K562 (cell line): ENCODE data around the gene STIL. TPM values are rescaled to one million over a fixed set of nuclear protein-coding genes. Genes with fewer than 3 reads are reported as not detected.

ENCODE experiments used
- CHD2 ChIP-seq: IDR thresholded peaks from 2 replicates; pipeline ENCODE4 v1.6.1; 2011; ENCODE audit warnings: low read depth, low read length
- DMBX1 ChIP-seq: fragments of 250-450 bp; sonication (Bioruptor Pico); IDR thresholded peaks from 2 replicates; pipeline ENCODE4 v1.8.0; 2022; ENCODE audit warnings: inconsistent platforms, mild to moderate bottlenecking, moderate library complexity, borderline replicate concordance
- E2F1 ChIP-seq: sonication (generic); formaldehyde crosslinking; IDR thresholded peaks from 2 replicates; pipeline ENCODE4 v1.8.1; 2023; ENCODE audit warnings: mild to moderate bottlenecking, missing genetic modification reagents, moderate library complexity
- E2F5 ChIP-seq: sonication (generic); formaldehyde crosslinking; IDR thresholded peaks from 2 replicates; pipeline ENCODE4 v1.8.0; 2022; ENCODE audit warnings: mild to moderate bottlenecking, missing genetic modification reagents
- FOS ChIP-seq: IDR thresholded peaks from 3 replicates; pipeline ENCODE4 v1.6.1; 2011; ENCODE audit not compliant: insufficient read length; ENCODE audit errors: extremely low read depth
- HDAC3 ChIP-seq: fragments of 450-650 bp; IDR thresholded peaks from 2 replicates; pipeline ENCODE4 v1.6.1; 2018; ENCODE audit warnings: borderline replicate concordance, mild to moderate bottlenecking, moderate library complexity; ENCODE audit not compliant: partially characterized antibody
- JUN ChIP-seq, 2 experiments: sonication (generic) in 1 of 2; formaldehyde crosslinking in 1 of 2; IDR thresholded peaks; 2 replicates each; pipeline versions ENCODE4 v1.6.1 to v1.8.0; 2012 to 2022; ENCODE audit warnings: borderline replicate concordance in 2 of 2, mild to moderate bottlenecking in 2 of 2, improper control_type of control experiment in 1 of 2, low read depth in 1 of 2, low read length in 1 of 2, missing genetic modification reagents in 1 of 2
- KLF13 ChIP-seq: fragments of 450-650 bp; IDR thresholded peaks from 2 replicates; pipeline ENCODE4 v1.6.1; 2016; ENCODE audit warnings: missing genetic modification characterization, low read depth, mild to moderate bottlenecking, missing compliant biosample characterization, moderate library complexity, borderline replicate concordance
- MAFK ChIP-seq: IDR thresholded peaks from 2 replicates; pipeline ENCODE4 v1.6.1; 2011; ENCODE audit warnings: low read length, improper control_type of control experiment
- MAX ChIP-seq: sonication (generic); formaldehyde crosslinking; IDR thresholded peaks from 2 replicates; pipeline ENCODE4 v1.9.0; 2022; ENCODE audit warnings: mild to moderate bottlenecking, missing genetic modification reagents
- MAZ ChIP-seq, 2 experiments: fragments of 450-650 bp in 1 of 2; sonication (generic) in 1 of 2; formaldehyde crosslinking; IDR thresholded peaks in 1 of 2; conservative IDR thresholded peaks in 1 of 2; 2 replicates each; pipeline versions ENCODE4 v1.4.0 to v1.5.0; 2020; ENCODE audit warnings: mild to moderate bottlenecking in 1 of 2, missing genetic modification reagents in 1 of 2
- OTX1 ChIP-seq: fragments of 450-650 bp; formaldehyde crosslinking; IDR thresholded peaks from 2 replicates; pipeline ENCODE4 v1.4.0; 2022; ENCODE audit warnings: mild to moderate bottlenecking
- PML ChIP-seq: IDR thresholded peaks from 2 replicates; pipeline ENCODE4 v1.6.1; 2012; ENCODE audit warnings: low read length, inconsistent platforms
- PPARD ChIP-seq: fragments of 250-450 bp; sonication (Bioruptor Pico); IDR thresholded peaks from 2 replicates; pipeline ENCODE4 v1.8.0; 2022; ENCODE audit warnings: inconsistent platforms, mild to moderate bottlenecking, moderate library complexity
- STAT6 ChIP-seq: sonication (generic); formaldehyde crosslinking; IDR thresholded peaks from 2 replicates; pipeline ENCODE4 v1.8.1; 2023; ENCODE audit warnings: mild to moderate bottlenecking, missing genetic modification reagents
- TARDBP ChIP-seq: fragments of 450-650 bp; IDR thresholded peaks from 2 replicates; pipeline ENCODE4 v1.6.1; 2016
- U2AF1 ChIP-seq: fragments of 200-400 bp; formaldehyde crosslinking; optimal IDR thresholded peaks from 2 replicates; pipeline ENCODE3; 2017; ENCODE audit warnings: mild to moderate bottlenecking, low read depth, low read length, moderate library complexity
- ZBTB17 ChIP-seq: fragments of 450-650 bp; formaldehyde crosslinking; IDR thresholded peaks from 2 replicates; pipeline ENCODE4 v1.4.0; 2020; ENCODE audit warnings: mild to moderate bottlenecking
- ZFX ChIP-seq: sonication (generic); formaldehyde crosslinking; IDR thresholded peaks from 2 replicates; pipeline ENCODE4 v1.8.0; 2022; ENCODE audit warnings: mild to moderate bottlenecking, missing genetic modification reagents, moderate library complexity
- ZKSCAN1 ChIP-seq: fragments of 150-350 bp; IDR thresholded peaks from 2 replicates; pipeline ENCODE4 v1.6.1; 2016; ENCODE audit warnings: low read depth, low read length
- ZNF146 ChIP-seq: IDR thresholded peaks from one replicate; pipeline ENCODE4 v1.6.1; 2018; ENCODE audit warnings: missing compliant biosample characterization; ENCODE audit not compliant: unreplicated experiment
- ZNF175 ChIP-seq: fragments of 200-800 bp; sonication (Bioruptor generic); IDR thresholded peaks from 2 replicates; pipeline ENCODE4 v1.6.1; 2016; ENCODE audit warnings: low read depth, mild to moderate bottlenecking, missing genetic modification characterization, missing compliant biosample characterization
- ZNF586 ChIP-seq: fragments of 450-650 bp; formaldehyde crosslinking; conservative IDR thresholded peaks from 2 replicates; pipeline ENCODE4 v1.4.0; 2020; ENCODE audit warnings: mild to moderate bottlenecking, moderate library complexity
- polyA plus RNA-seq, 8 experiments: library from polyadenylated mRNA; depleted of rRNA in 4 of 8; stranded (reverse) in 5 of 8; unstranded in 3 of 8; fragments of >200 nt; fragmentation: Nextera tagmentation in 2 of 8; fragmentation: Illumina TruSeq in 1 of 8; extraction: Ambion mirVana in 2 of 8; extraction: Trizol in 1 of 8; gene quantifications; 2 replicates each; pipeline versions ENCODE4 v1.2.1 to v1.2.3, GENCODE V29; 2011 to 2014; ENCODE audit warnings: inconsistent platforms in 1 of 8, missing spikeins in 1 of 8
- total RNA-seq, 7 experiments: library from RNA; depleted of rRNA in 6 of 7; stranded (reverse); fragments of >200 nt in 6 of 7; fragmentation: Illumina TruSeq in 2 of 7; extraction: Trizol in 2 of 7; gene quantifications; 2 replicates each; pipeline versions ENCODE4 v1.2.1 to v1.2.3, GENCODE V29; 2011 to 2021; ENCODE audit warnings: low replicate concordance in 1 of 7

STIL gene
- total and polyA plus RNA-seq, 9 of the 15 experiments (the other 6 are each of a cell fraction or from before 2014, with no cell fraction given), result 10.5 to 77.4 (median 39.6) TPM

GRCh38 chr1:47232187-47232874, 81.6 kb downstream of the STIL start, which contains the start of gene TAL1 (continued):
- TF ChIP-seq MAFK (peak; percentile 29; the same call in 1 of the 2 replicates), ZFX (no peak), TARDBP (peak; percentile 96), ZNF175 (CRISPR knock-in tag) (peak; percentile 96), ZKSCAN1 (peak; percentile 94), ZNF146 (CRISPR knock-in tag) (no peak), PML (peak; percentile 95), KLF13 (no peak), ZBTB17 (CRISPR knock-in tag) (peak; percentile 50; the same call in 1 of the 2 replicates), OTX1 (no peak), E2F5 (CRISPR knock-in tag) (no peak), STAT6 (CRISPR knock-in tag) (no peak; the same call in 1 of the 2 replicates), U2AF1 (peak; percentile 37), PPARD (no peak), HDAC3 (peak; percentile 90), MAX (CRISPR knock-in tag) (peak; percentile 65; the same call in 1 of the 2 replicates), FOS (peak; percentile 12), CHD2 (peak; percentile 79), MAZ (CRISPR knock-in tag; conservative IDR thresholded peaks at IDR 0.05 in 1 of 2, IDR thresholded peaks at IDR 0.05 in 1 of 2) (peak; percentile 96 to 97), ZNF586 (CRISPR knock-in tag) (no peak), E2F1 (CRISPR knock-in tag) (peak; percentile 16; the same call in 1 of the 2 replicates), DMBX1 (peak; percentile 81; the same call in 1 of the 2 replicates), JUN (IDR thresholded peaks at IDR 0.05; ENCODE audit: borderline replicate concordance, low read depth, low read length) (peak; percentile 91), JUN (CRISPR knock-in tag; IDR thresholded peaks at IDR 0.05; ENCODE audit: borderline replicate concordance) (peak; percentile 60; the same call in 1 of the 2 replicates)
